Progenitor cell of endocrine pancreas (in vitro differentiated cells): ENCODE results near the gene EXOSC3. TPM values are rescaled to one million over a fixed set of nuclear protein-coding genes. Genes with fewer than 3 reads are reported as not detected.
"Not testable (repeated sequence)": the region's sequence is repeated elsewhere in the genome, so short reads cannot be mapped to it uniquely, and the experiment has no call there.

Source experiments
- DNase-seq: peaks from one replicate; pipeline ENCODE4 v3.0.0; 2021; ENCODE audit warnings: low spot score; ENCODE audit not compliant: unreplicated experiment
- H3K27ac Mint-ChIP-seq: 2 replicates; pipeline ENCODE4 v1.8.0; 2021; ENCODE audit warnings: mild to moderate bottlenecking, moderate library complexity, mixed read lengths
- H3K27me3 Mint-ChIP-seq: 2 replicates; pipeline ENCODE4 v1.8.0; 2021; ENCODE audit warnings: mixed read lengths
- H3K36me3 Mint-ChIP-seq: 2 replicates; pipeline ENCODE4 v1.8.0; 2022; ENCODE audit warnings: mixed read lengths; ENCODE audit not compliant: insufficient read depth
- H3K4me1 Mint-ChIP-seq: 2 replicates; pipeline ENCODE4 v1.8.0; 2021; ENCODE audit warnings: low read depth, mixed read lengths
- H3K4me3 Mint-ChIP-seq: 2 replicates; pipeline ENCODE4 v1.8.0; 2021; ENCODE audit warnings: low read depth, mild to moderate bottlenecking, moderate library complexity, mixed read lengths
- H3K9me3 Mint-ChIP-seq: 2 replicates; pipeline ENCODE4 v1.8.0; 2021; ENCODE audit warnings: low read depth, mixed read lengths
- CTCF ChIP-seq: fragments of 200-600 bp; sonication (generic); IDR thresholded peaks from one replicate; pipeline ENCODE4 v1.5.0; 2021; ENCODE audit warnings: antibody characterized with exemption, mild to moderate bottlenecking; ENCODE audit not compliant: unreplicated experiment
- total RNA-seq: library from RNA; stranded (reverse); gene quantifications from 2 replicates; pipeline ENCODE4 v1.2.1, GENCODE V29; 2021

EXOSC3 gene
- total RNA-seq, 1 donor from 2014 or later = 55.7 TPM

GRCh38 chr9:37776328-37776727, 8.5 kb downstream of the EXOSC3 start:
- H3K36me3 Mint-ChIP-seq = peaks cover 19% of the 10 kb centered on the region

GRCh38 chr9:37775216-37775919, 9.5 kb downstream of the EXOSC3 start:
- Mint-ChIP-seq H3K4me3 (no peak overlapping the region), H3K27ac (no peak overlapping the region), H3K27me3 (no peaks in the 10 kb centered on the region), H3K36me3 (peaks cover 19% of the 10 kb centered on the region), H3K4me1 (no peaks in the 10 kb centered on the region), H3K9me3 (no peaks in the 10 kb centered on the region)
- TF ChIP-seq CTCF = no peak
- no peak for DNase-seq

More at GRCh38 chr9:37776328-37776727, 8.5 kb downstream of the EXOSC3 start:
- H3K27me3 Mint-ChIP-seq = no peaks in the 10 kb centered on the region
- H3K4me1 Mint-ChIP-seq = no peaks in the 10 kb centered on the region
- no peaks in the 10 kb centered on the region for H3K9me3 Mint-ChIP-seq
- no peak overlapping the region for H3K4me3 Mint-ChIP-seq
- H3K27ac Mint-ChIP-seq = no peak overlapping the region
- no peak for DNase-seq
- TF ChIP-seq CTCF = no peak

- Mint-ChIP-seq H3K9me3 (no peaks in the 10 kb centered on the region), H3K4me3 (no peak overlapping the region), H3K4me1 (no peaks in the 10 kb centered on the region), H3K27ac (no peak overlapping the region), H3K27me3 (no peaks in the 10 kb centered on the region), H3K36me3 (peaks cover 19% of the 10 kb centered on the region)
- no peak for TF ChIP-seq CTCF
- no peak for DNase-seq
Measured at GRCh38 chr9:37769995-37770394, 14.9 kb downstream of the EXOSC3 start.

- no peak for TF ChIP-seq CTCF
- H3K9me3 Mint-ChIP-seq = no peaks in the 10 kb centered on the region
- H3K27ac Mint-ChIP-seq = no peak overlapping the region
- no peak for DNase-seq
- no peaks in the 10 kb centered on the region for H3K4me1 Mint-ChIP-seq
- H3K36me3 Mint-ChIP-seq = peaks cover 21% of the 10 kb centered on the region
- H3K27me3 Mint-ChIP-seq = no peaks in the 10 kb centered on the region
- H3K4me3 Mint-ChIP-seq = no peak overlapping the region
Measured at GRCh38 chr9:37769306-37769705, 15.6 kb downstream of the EXOSC3 start.

GRCh38 chr9:37765263-37765662, 19.6 kb downstream of the EXOSC3 start:
- peaks cover 27% of the 10 kb centered on the region for H3K36me3 Mint-ChIP-seq
- not testable (repeated sequence) for DNase-seq, H3K27ac Mint-ChIP-seq, H3K9me3 Mint-ChIP-seq, H3K4me1 Mint-ChIP-seq, H3K4me3 Mint-ChIP-seq, H3K27me3 Mint-ChIP-seq

GRCh38 chr9:37761511-37761910, 23.4 kb downstream of the EXOSC3 start:
- Mint-ChIP-seq H3K4me3 (no peak overlapping the region), H3K4me1 (no peaks in the 10 kb centered on the region), H3K27ac (no peak overlapping the region), H3K9me3 (no peaks in the 10 kb centered on the region), H3K27me3 (no peaks in the 10 kb centered on the region), H3K36me3 (peaks cover 23% of the 10 kb centered on the region)
- no peak for DNase-seq
- no peak for TF ChIP-seq CTCF
